SK-N-SH (cell line): Measurements from ENCODE around the gene KRT78. TPM values are rescaled to one million over a fixed set of nuclear protein-coding genes. Genes with fewer than 3 reads are reported as not detected.

ENCODE experiments used
- CTCF ChIA-PET: fragments of 300-600, 350-600 bp; formaldehyde crosslinking; extraction: SDS; loops from one replicate; lab custom pipeline; 2021; lab: Yijun Ruan, JAX
- POLR2A ChIA-PET: fragments of 350-600 bp; sonication (Branson Sonifier 250); formaldehyde crosslinking; extraction: SDS; loops from one replicate; lab custom pipeline; 2020; ENCODE audit warnings: antibody characterized with exemption, inconsistent platforms; lab: Yijun Ruan, JAX
- DNase-seq: peaks from one replicate; pipeline ENCODE4 v3.0.0; 2012
- H2AFZ ChIP-seq: fragments of 200-600 bp; sonication (generic); 2 replicates; pipeline ENCODE4 v1.8.1; 2016; ENCODE audit warnings: antibody characterized with exemption, mild to moderate bottlenecking, low read depth
- H3F3A ChIP-seq: fragments of 200-600 bp; sonication (generic); replicated peaks from 2 replicates; pipeline ENCODE3; 2016; ENCODE audit warnings: antibody characterized with exemption, mild to moderate bottlenecking; ENCODE audit not compliant: insufficient read depth
- H3K27ac ChIP-seq, 2 experiments: fragments of 200-500 bp in 1 of 2; fragments of 200-600 bp in 1 of 2; sonication (Bioruptor generic) in 1 of 2; sonication (generic), shearing (Covaris generic) in 1 of 2; 2 replicates each; pipeline versions ENCODE4 v1.5.1 to v1.6.1; 2014 to 2016; ENCODE audit warnings: low read depth in 2 of 2, inconsistent platforms in 1 of 2, low read length in 1 of 2, mild to moderate bottlenecking in 1 of 2, mixed read lengths in 1 of 2
- H3K27me3 ChIP-seq: fragments of 200-600 bp; sonication (generic), shearing (Covaris generic); 2 replicates; pipeline ENCODE4 v1.6.1; 2016; ENCODE audit warnings: mixed run types; ENCODE audit not compliant: insufficient read depth
- H3K36me3 ChIP-seq, 2 experiments: fragments of 200-500 bp in 1 of 2; fragments of 200-600 bp in 1 of 2; sonication (Bioruptor generic) in 1 of 2; sonication (generic) in 1 of 2; replicated peaks in 1 of 2; 2 replicates each; pipeline versions ENCODE3 to v1.5.1; 2014 to 2016; ENCODE audit warnings: low read length in 1 of 2, mild to moderate bottlenecking in 1 of 2; ENCODE audit not compliant: insufficient read depth in 2 of 2, control insufficient read depth in 1 of 2
- H3K4me1 ChIP-seq, 2 experiments: fragments of 200-500 bp in 1 of 2; fragments of 200-600 bp in 1 of 2; sonication (Bioruptor generic) in 1 of 2; sonication (generic), shearing (Covaris generic) in 1 of 2; 2 replicates each; pipeline versions ENCODE4 v1.5.1 to v1.6.1; 2014 to 2016; ENCODE audit warnings: low read depth in 1 of 2, low read length in 1 of 2, mixed run types in 1 of 2; ENCODE audit not compliant: insufficient read depth in 2 of 2, control insufficient read depth in 1 of 2
- H3K4me2 ChIP-seq: fragments of 200-600 bp; sonication (generic), shearing (Covaris generic); 2 replicates; pipeline ENCODE4 v1.6.1; 2017; ENCODE audit warnings: mixed run types
- H3K4me3 ChIP-seq, 2 experiments: fragments of 200-500 bp in 1 of 2; fragments of 200-600 bp in 1 of 2; sonication (Bioruptor generic) in 1 of 2; sonication (generic), shearing (Covaris generic) in 1 of 2; 2 replicates each; pipeline versions ENCODE4 v1.5.1 to v1.8.1; 2014 to 2016; ENCODE audit warnings: low read depth in 2 of 2, inconsistent platforms in 1 of 2, low read length in 1 of 2, mild to moderate bottlenecking in 1 of 2, mixed read lengths in 1 of 2, moderate library complexity in 1 of 2
- H3K79me2 ChIP-seq: fragments of 200-600 bp; sonication (generic); 2 replicates; pipeline ENCODE4 v1.8.1; 2017; ENCODE audit warnings: mild to moderate bottlenecking; ENCODE audit not compliant: insufficient read depth
- H3K9ac ChIP-seq: fragments of 200-600 bp; sonication (generic); 2 replicates; pipeline ENCODE4 v1.6.1; 2017; ENCODE audit warnings: mixed run types
- H3K9me2 ChIP-seq: fragments of 200-600 bp; sonication (generic); 2 replicates; pipeline ENCODE4 v1.6.1; 2017; ENCODE audit warnings: mixed run types
- H3K9me3 ChIP-seq: fragments of 200-600 bp; sonication (generic); 2 replicates; pipeline ENCODE4 v1.6.1; 2017; ENCODE audit warnings: mixed run types, mild to moderate bottlenecking, moderate library complexity
- H4K20me1 ChIP-seq: fragments of 200-600 bp; sonication (generic); 2 replicates; pipeline ENCODE4 v1.6.1; 2017; ENCODE audit warnings: mild to moderate bottlenecking, mixed run types; ENCODE audit not compliant: insufficient read depth
- FOSL2 ChIP-seq: IDR thresholded peaks from 2 replicates; pipeline ENCODE4 v1.4.0; 2012; ENCODE audit warnings: low read depth, mild to moderate bottlenecking, moderate library complexity, borderline replicate concordance
- GABPA ChIP-seq: IDR thresholded peaks from 2 replicates; pipeline ENCODE4 v1.4.0; 2012; ENCODE audit warnings: low read depth, mild to moderate bottlenecking
- JUND ChIP-seq: IDR thresholded peaks from 2 replicates; pipeline ENCODE4 v1.4.0; 2012
- NRF1 ChIP-seq: IDR thresholded peaks from 2 replicates; pipeline ENCODE4 v1.6.1; 2012; ENCODE audit warnings: low read depth, mild to moderate bottlenecking, low read length
- RXRA ChIP-seq: IDR thresholded peaks from 2 replicates; pipeline ENCODE4 v1.4.0; 2012; ENCODE audit warnings: low read depth, mild to moderate bottlenecking, borderline replicate concordance
- SIN3A ChIP-seq: IDR thresholded peaks from 2 replicates; pipeline ENCODE4 v1.6.1; 2012; ENCODE audit warnings: low read depth, mild to moderate bottlenecking, low read length, moderate library complexity, borderline replicate concordance
- TCF12 ChIP-seq: IDR thresholded peaks from 2 replicates; pipeline ENCODE4 v1.4.0; 2012
- TEAD4 ChIP-seq: IDR thresholded peaks from 2 replicates; pipeline ENCODE4 v1.4.0; 2012; ENCODE audit warnings: mild to moderate bottlenecking, borderline replicate concordance; ENCODE audit not compliant: insufficient read depth
- ZBTB33 ChIP-seq: IDR thresholded peaks from 2 replicates; pipeline ENCODE4 v1.4.0; 2012; ENCODE audit warnings: low read depth, borderline replicate concordance
- WGBS: methylation state at CpG from one replicate; pipeline ENCODE4 v1.1.6; 2017; ENCODE audit warnings: low lambda C conversion rate; 5-methylcytosine and 5-hydroxymethylcytosine counted together
- polyA plus RNA-seq, 3 experiments: library from polyadenylated mRNA; depleted of rRNA; stranded (reverse); fragments of >200 nt; gene quantifications; 2 replicates each; pipeline ENCODE4 v1.2.3, GENCODE V29; 2012

KRT78 gene
- polyA plus RNA-seq, 1 of the 3 experiments (the other 2 are of a cell fraction) = not detected

- Histone ChIP-seq H3K4me2 (no peak overlapping the region), H3K27me3 (peaks cover 64% of the 10 kb centered on the region), H3K79me2 (no peaks in the 10 kb centered on the region), H3K36me3 (no peaks in the 10 kb centered on the region), H3F3A (no peaks in the 10 kb centered on the region), H3K4me3 (no peak overlapping the region), H3K9ac (no peak overlapping the region), H4K20me1 (no peaks in the 10 kb centered on the region), H3K9me3 (no peaks in the 10 kb centered on the region), H2AFZ (no peak overlapping the region), H3K27ac (no peak overlapping the region), H3K9me2 (no peaks in the 10 kb centered on the region), H3K4me1 (no peaks in the 10 kb centered on the region)
- ChIA-PET POLR2A (no interaction called here), CTCF (interaction anchor here (1.2 to 2.5 kb wide), 3 partner anchors 44 to 64 kb away, joined by 4 to 10 read pairs (median 5); no protein-coding TSS in a partner anchor)
- whole genome bisulfite sequencing = 40% methylated on average over 4 of the region's 4 CpGs
- no peak for DNase-seq
- no peak for TF ChIP-seq TEAD4
These were observed 27.6 kb downstream of the KRT78 start for GRCh38 chr12:52821071-52821730.

- H3K4me1 ChIP-seq = no peaks in the 10 kb centered on the region
- ChIA-PET CTCF (interaction anchor here (1.2 to 2.5 kb wide), 3 partner anchors 45 to 65 kb away, joined by 4 to 10 read pairs (median 5); no protein-coding TSS in a partner anchor), POLR2A (no interaction called here)
- H3K9me3 ChIP-seq = no peaks in the 10 kb centered on the region
- H3K4me2 ChIP-seq = no peak overlapping the region
- TF ChIP-seq NRF1 (no peak), RXRA (no peak), FOSL2 (no peak), JUND (no peak), SIN3A (no peak), ZBTB33 (no peak), GABPA (no peak), TCF12 (no peak)
- DNase-seq = no peak
- no peaks in the 10 kb centered on the region for H3F3A ChIP-seq
- H3K27me3 ChIP-seq = peaks cover 64% of the 10 kb centered on the region
- no peaks in the 10 kb centered on the region for H3K36me3 ChIP-seq
- H3K79me2 ChIP-seq = no peaks in the 10 kb centered on the region
- no peak overlapping the region for H3K9ac ChIP-seq
- H3K4me3 ChIP-seq = no peak overlapping the region
- H2AFZ ChIP-seq = no peak overlapping the region
- no peak overlapping the region for H3K27ac ChIP-seq
- 55% methylated on average over 6 of the region's 6 CpGs for WGBS
- no peaks in the 10 kb centered on the region for H3K9me2 ChIP-seq
- H4K20me1 ChIP-seq = no peaks in the 10 kb centered on the region
These were observed 28.3 kb downstream of the KRT78 start for GRCh38 chr12:52820521-52820920.
